ENCODE measurements around the gene ZNF726.

- TF ChIP-seq EZH2 (IDR thresholded peaks at IDR 0.05; ENCODE audit: insufficient read depth, poor library complexity, severe bottlenecking) (no peak), EZH2phosphoT487 (IDR thresholded peaks at IDR 0.05; ENCODE audit: insufficient read depth, low read depth) (no peak)
These were observed 32.2 kb upstream of the ZNF726 start for GRCh38 chr19:23882493-23882892.
